SU-DHL-6 (cell line): ENCODE data around the gene MRPL30.

Experiments used
- H2AFZ ChIP-seq: fragments of 200-600 bp; sonication (generic); 2 replicates; pipeline ENCODE4 v1.6.1; 2014; ENCODE audit warnings: low read depth, mild to moderate bottlenecking, moderate library complexity, mixed read lengths, antibody characterized with exemption, low read length; ENCODE audit not compliant: severe bottlenecking
- H3F3A ChIP-seq: fragments of 200-600 bp; shearing (Covaris generic); 2 replicates; pipeline ENCODE4 v1.6.0; 2016; ENCODE audit warnings: antibody characterized with exemption, mild to moderate bottlenecking; ENCODE audit not compliant: insufficient read depth
- H3K27ac ChIP-seq: fragments of 200-600 bp; sonication (generic); 2 replicates; pipeline ENCODE4 v1.5.1; 2016; ENCODE audit warnings: low read depth, mild to moderate bottlenecking, low read length, moderate library complexity, mixed read lengths
- H3K27me3 ChIP-seq: fragments of 200-600 bp; sonication (generic), shearing (Covaris generic); 2 replicates; pipeline ENCODE4 v1.6.0; 2014; ENCODE audit warnings: mild to moderate bottlenecking, low read length
- H3K36me3 ChIP-seq: fragments of 200-600 bp; sonication (generic); 2 replicates; pipeline ENCODE4 v1.6.1; 2014; ENCODE audit warnings: mild to moderate bottlenecking, low read length, mixed read lengths
- H3K4me2 ChIP-seq: fragments of 300-600, 200-600 bp; shearing (Covaris generic), sonication (generic); 2 replicates; pipeline ENCODE4 v1.6.0; 2014; ENCODE audit warnings: low read length, low read depth, mild to moderate bottlenecking; ENCODE audit not compliant: poor library complexity, severe bottlenecking
- H3K4me3 ChIP-seq: fragments of 200-600 bp; sonication (generic); 2 replicates; pipeline ENCODE4 v1.5.1; 2014; ENCODE audit warnings: antibody characterized with exemption, low read length, mild to moderate bottlenecking, mixed read lengths; ENCODE audit not compliant: insufficient read depth, poor library complexity, severe bottlenecking
- H3K79me2 ChIP-seq: fragments of 200-600 bp; sonication (generic); 2 replicates; pipeline ENCODE4 v1.6.1; 2014; ENCODE audit warnings: mild to moderate bottlenecking, low read length, moderate library complexity; ENCODE audit not compliant: insufficient read depth
- H3K9ac ChIP-seq: fragments of 200-600 bp; sonication (generic); 2 replicates; pipeline ENCODE4 v1.7.0; 2014; ENCODE audit warnings: mild to moderate bottlenecking, low read length
- H3K9me2 ChIP-seq: fragments of 200-600 bp; sonication (generic); replicated peaks from 2 replicates; pipeline ENCODE4 v1.6.1; 2014; ENCODE audit warnings: low read length; ENCODE audit not compliant: insufficient read depth
- H3K9me3 ChIP-seq: fragments of 200-600 bp; sonication (generic); 2 replicates; pipeline ENCODE4 v1.6.1; 2014; ENCODE audit warnings: low read length, mixed read lengths; ENCODE audit not compliant: insufficient read depth
- H4K20me1 ChIP-seq: fragments of 200-600 bp; sonication (generic); 2 replicates; pipeline ENCODE4 v1.6.1; 2014; ENCODE audit warnings: low read depth, mild to moderate bottlenecking, antibody characterized with exemption, low read length, moderate library complexity, mixed read lengths
- EZH2phosphoT487 ChIP-seq: fragments of 200-600 bp; sonication (generic), shearing (Covaris generic); conservative IDR thresholded peaks from 2 replicates; pipeline ENCODE4 v1.6.1; 2018; ENCODE audit warnings: mild to moderate bottlenecking, antibody characterized with exemption, low read length, moderate library complexity, mixed read lengths
- TF ChIP-seq, protein P1 (sequence below): fragments of 200-600 bp; sonication (generic); IDR thresholded peaks from one replicate; pipeline ENCODE4 v1.5.1; 2017; ENCODE audit warnings: antibody characterized with exemption, mild to moderate bottlenecking, low read length, moderate library complexity; ENCODE audit not compliant: insufficient read depth, poor library complexity, severe bottlenecking

MRPL30 gene

GRCh38 chr2:99154643-99155536, 26.1 kb upstream of the MRPL30 start, which contains the start of the genes LIPT1 and TSGA10:
Gene LIPT1, plus strand, starts transcription at chr2:99154967. Its CDS starts 6,991 bp downstream, at chr2:99161958.
Gene TSGA10, minus strand, starts transcription at chr2:99154942. Its CDS starts 45,503 bp downstream, at chr2:99109439.
- H3K9me2 ChIP-seq, result no peaks in the 10 kb centered on the region
- H3F3A ChIP-seq, result 0 out of 2 replicates have a peak, but pooled peaks cover 6% of the 10 kb centered on the region
- H3K9me3 ChIP-seq, result no peaks in the 10 kb centered on the region
- H3K79me2 ChIP-seq, result peaks cover 41% of the 10 kb centered on the region; the same call in 1 of the 2 replicates
- H3K4me2 ChIP-seq, result peak within 1 kb of the TSS; percentile 93
- peak within 1 kb of the TSS; percentile 91 for H3K4me3 ChIP-seq
- no peaks in the 10 kb centered on the region for H3K36me3 ChIP-seq
- H3K9ac ChIP-seq, result peak within 1 kb of the TSS; percentile 76
- H3K27me3 ChIP-seq, result no peaks in the 10 kb centered on the region
- TF ChIP-seq EZH2phosphoT487, result no peak
- TF ChIP-seq, protein P1, sequence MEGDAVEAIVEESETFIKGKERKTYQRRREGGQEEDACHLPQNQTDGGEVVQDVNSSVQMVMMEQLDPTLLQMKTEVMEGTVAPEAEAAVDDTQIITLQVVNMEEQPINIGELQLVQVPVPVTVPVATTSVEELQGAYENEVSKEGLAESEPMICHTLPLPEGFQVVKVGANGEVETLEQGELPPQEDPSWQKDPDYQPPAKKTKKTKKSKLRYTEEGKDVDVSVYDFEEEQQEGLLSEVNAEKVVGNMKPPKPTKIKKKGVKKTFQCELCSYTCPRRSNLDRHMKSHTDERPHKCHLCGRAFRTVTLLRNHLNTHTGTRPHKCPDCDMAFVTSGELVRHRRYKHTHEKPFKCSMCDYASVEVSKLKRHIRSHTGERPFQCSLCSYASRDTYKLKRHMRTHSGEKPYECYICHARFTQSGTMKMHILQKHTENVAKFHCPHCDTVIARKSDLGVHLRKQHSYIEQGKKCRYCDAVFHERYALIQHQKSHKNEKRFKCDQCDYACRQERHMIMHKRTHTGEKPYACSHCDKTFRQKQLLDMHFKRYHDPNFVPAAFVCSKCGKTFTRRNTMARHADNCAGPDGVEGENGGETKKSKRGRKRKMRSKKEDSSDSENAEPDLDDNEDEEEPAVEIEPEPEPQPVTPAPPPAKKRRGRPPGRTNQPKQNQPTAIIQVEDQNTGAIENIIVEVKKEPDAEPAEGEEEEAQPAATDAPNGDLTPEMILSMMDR, result no peak
- H2AFZ ChIP-seq, result peak within 1 kb of the TSS; percentile 95
- H4K20me1 ChIP-seq, result no peaks in the 10 kb centered on the region
- H3K27ac ChIP-seq, result peak within 1 kb of the TSS; percentile 75

DNA sequence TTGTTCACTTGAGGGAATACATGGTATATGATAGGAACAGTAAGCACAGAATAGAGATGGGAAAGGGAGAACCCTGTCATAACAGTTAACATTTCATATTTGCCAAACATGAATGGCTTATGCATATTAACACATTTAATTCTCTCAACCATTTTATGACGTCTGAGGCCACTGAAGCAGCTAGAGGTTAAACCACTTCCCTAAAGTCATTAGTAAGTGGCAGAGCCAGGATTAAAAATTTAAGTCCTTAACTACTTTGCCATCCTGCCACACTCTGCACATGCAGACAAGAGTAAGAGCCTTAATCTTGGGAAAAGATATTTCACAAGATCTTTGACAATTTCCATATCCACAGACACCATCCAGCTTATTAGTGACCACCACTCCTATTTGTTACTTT, 24.1 kb upstream of the MRPL30 start:
- H3F3A ChIP-seq, result 0 out of 2 replicates have a peak, but pooled peaks cover 4% of the 10 kb centered on the region
- H3K9me2 ChIP-seq, result no peaks in the 10 kb centered on the region
- no peak overlapping the region for H3K4me3 ChIP-seq
- H3K9ac ChIP-seq, result no peak overlapping the region
- H3K27ac ChIP-seq, result no peak overlapping the region
- TF ChIP-seq, protein P1, result no peak
- no peak for TF ChIP-seq EZH2phosphoT487
- H3K27me3 ChIP-seq, result no peaks in the 10 kb centered on the region
- H2AFZ ChIP-seq, result no peak overlapping the region
- peaks cover 36% of the 10 kb centered on the region; the same call in 1 of the 2 replicates for H3K79me2 ChIP-seq
- peak overlapping the region; percentile 9 for H3K4me2 ChIP-seq
- H3K9me3 ChIP-seq, result no peaks in the 10 kb centered on the region
- no peaks in the 10 kb centered on the region for H3K36me3 ChIP-seq
- H4K20me1 ChIP-seq, result no peaks in the 10 kb centered on the region

GRCh38 chr2:99158599-99158998, 22.4 kb upstream of the MRPL30 start:
- Histone ChIP-seq H3K79me2 (peaks cover 20% of the 10 kb centered on the region; the same call in 1 of the 2 replicates), H3K9ac (no peak overlapping the region), H3K27ac (no peak overlapping the region), H3K4me2 (no peak overlapping the region), H3K36me3 (no peaks in the 10 kb centered on the region), H3F3A (0 out of 2 replicates have a peak, but pooled peaks cover 4% of the 10 kb centered on the region), H3K4me3 (no peak overlapping the region), H3K9me3 (no peaks in the 10 kb centered on the region), H2AFZ (no peak overlapping the region), H3K9me2 (no peaks in the 10 kb centered on the region), H4K20me1 (no peaks in the 10 kb centered on the region), H3K27me3 (no peaks in the 10 kb centered on the region)
- TF ChIP-seq EZH2phosphoT487, result no peak
- TF ChIP-seq, protein P1, result no peak
